ENCODE measurements around the gene BRDT.

The BRDT gene

GRCh38 chr1:91949356-91949699 lies at the start of gene BRDT:
TSS of gene BRDT (plus strand) at chr1:91949401. CDS start at chr1:91962755, 13,354 bp downstream.
- H3K27ac ChIP-seq (ENCODE audit: low read depth, low read length): no peak within 1 kb of the TSS
- no peaks in the 10 kb centered on the region for H3K4me1 ChIP-seq (ENCODE audit: control insufficient read depth in 1 of 2, insufficient read depth in 2 of 2, low read length in 2 of 2)
- H3K9me3 ChIP-seq (ENCODE audit: control insufficient read depth in 1 of 2, low read length in 2 of 2): no peaks in the 10 kb centered on the region
- no peaks in the 10 kb centered on the region for H3K36me3 ChIP-seq (ENCODE audit: control insufficient read depth in 1 of 2, insufficient read depth in 2 of 2, low read length in 2 of 2)
- H3K27me3 ChIP-seq (ENCODE audit: control insufficient read depth in 1 of 2, insufficient read depth in 2 of 2, low read length in 2 of 2): no peaks in the 10 kb centered on the region
- H3K4me3 ChIP-seq (ENCODE audit: low read depth in 1 of 2, low read length in 2 of 2): no peak within 1 kb of the TSS
- H3K9ac ChIP-seq (ENCODE audit: low read depth in 1 of 2, low read length in 2 of 2): no peak within 1 kb of the TSS

GRCh38 chr1:91900562-91900961 lies 48.6 kb upstream of the BRDT start:
- no peaks in the 10 kb centered on the region for H3K9me3 ChIP-seq (ENCODE audit: control insufficient read depth in 1 of 2, low read length in 2 of 2)
- no peaks in the 10 kb centered on the region for H3K27me3 ChIP-seq (ENCODE audit: control insufficient read depth in 1 of 2, insufficient read depth in 2 of 2, low read length in 2 of 2)
- H3K4me1 ChIP-seq (ENCODE audit: control insufficient read depth in 1 of 2, insufficient read depth in 2 of 2, low read length in 2 of 2): no peaks in the 10 kb centered on the region
- H3K27ac ChIP-seq (ENCODE audit: low read depth, low read length): no peak overlapping the region
- H3K4me3 ChIP-seq (ENCODE audit: low read depth in 1 of 2, low read length in 2 of 2): no peak overlapping the region
- H3K36me3 ChIP-seq (ENCODE audit: control insufficient read depth in 1 of 2, insufficient read depth in 2 of 2, low read length in 2 of 2): no peaks in the 10 kb centered on the region
- H3K9ac ChIP-seq (ENCODE audit: low read depth in 1 of 2, low read length in 2 of 2): no peak overlapping the region

- Histone ChIP-seq H3K9ac (ENCODE audit: low read depth in 1 of 2, low read length in 2 of 2) (no peak overlapping the region), H3K4me3 (ENCODE audit: low read depth in 1 of 2, low read length in 2 of 2) (no peak overlapping the region), H3K36me3 (ENCODE audit: control insufficient read depth in 1 of 2, insufficient read depth in 2 of 2, low read length in 2 of 2) (no peaks in the 10 kb centered on the region), H3K4me1 (ENCODE audit: control insufficient read depth in 1 of 2, insufficient read depth in 2 of 2, low read length in 2 of 2) (no peaks in the 10 kb centered on the region), H3K9me3 (ENCODE audit: control insufficient read depth in 1 of 2, low read length in 2 of 2) (no peaks in the 10 kb centered on the region), H3K27ac (ENCODE audit: low read depth, low read length) (no peak overlapping the region), H3K27me3 (ENCODE audit: control insufficient read depth in 1 of 2, insufficient read depth in 2 of 2, low read length in 2 of 2) (no peaks in the 10 kb centered on the region)
These were observed 48.0 kb upstream of the BRDT start for GRCh38 chr1:91901231-91901630.

GRCh38 chr1:91912266-91912665 lies 36.9 kb upstream of the BRDT start:
- H3K4me3 ChIP-seq (ENCODE audit: low read depth in 1 of 2, low read length in 2 of 2): no peak overlapping the region
- H3K9me3 ChIP-seq (ENCODE audit: control insufficient read depth in 1 of 2, low read length in 2 of 2): no peaks in the 10 kb centered on the region
- no peaks in the 10 kb centered on the region for H3K36me3 ChIP-seq (ENCODE audit: control insufficient read depth in 1 of 2, insufficient read depth in 2 of 2, low read length in 2 of 2)
- H3K27me3 ChIP-seq (ENCODE audit: control insufficient read depth in 1 of 2, insufficient read depth in 2 of 2, low read length in 2 of 2): no peaks in the 10 kb centered on the region
- no peak overlapping the region for H3K27ac ChIP-seq (ENCODE audit: low read depth, low read length)
- H3K4me1 ChIP-seq (ENCODE audit: control insufficient read depth in 1 of 2, insufficient read depth in 2 of 2, low read length in 2 of 2): no peaks in the 10 kb centered on the region
- no peak overlapping the region for H3K9ac ChIP-seq (ENCODE audit: low read depth in 1 of 2, low read length in 2 of 2)

- H3K27me3 ChIP-seq (ENCODE audit: control insufficient read depth in 1 of 2, insufficient read depth in 2 of 2, low read length in 2 of 2): no peaks in the 10 kb centered on the region
- no peak overlapping the region for H3K4me3 ChIP-seq (ENCODE audit: low read depth in 1 of 2, low read length in 2 of 2)
- H3K27ac ChIP-seq (ENCODE audit: low read depth, low read length): no peak overlapping the region
- H3K9ac ChIP-seq (ENCODE audit: low read depth in 1 of 2, low read length in 2 of 2): no peak overlapping the region
- no peaks in the 10 kb centered on the region for H3K9me3 ChIP-seq (ENCODE audit: control insufficient read depth in 1 of 2, low read length in 2 of 2)
- H3K36me3 ChIP-seq (ENCODE audit: control insufficient read depth in 1 of 2, insufficient read depth in 2 of 2, low read length in 2 of 2): no peaks in the 10 kb centered on the region
- no peaks in the 10 kb centered on the region for H3K4me1 ChIP-seq (ENCODE audit: control insufficient read depth in 1 of 2, insufficient read depth in 2 of 2, low read length in 2 of 2)
These were observed 36.2 kb upstream of the BRDT start for GRCh38 chr1:91913018-91913417.

GRCh38 chr1:91916046-91916445 lies 33.2 kb upstream of the BRDT start:
- no peaks in the 10 kb centered on the region for H3K9me3 ChIP-seq (ENCODE audit: control insufficient read depth in 1 of 2, low read length in 2 of 2)
- H3K9ac ChIP-seq (ENCODE audit: low read depth in 1 of 2, low read length in 2 of 2): no peak overlapping the region
- H3K36me3 ChIP-seq (ENCODE audit: control insufficient read depth in 1 of 2, insufficient read depth in 2 of 2, low read length in 2 of 2): no peaks in the 10 kb centered on the region
- H3K4me3 ChIP-seq (ENCODE audit: low read depth in 1 of 2, low read length in 2 of 2): no peak overlapping the region
- no peak overlapping the region for H3K27ac ChIP-seq (ENCODE audit: low read depth, low read length)
- no peaks in the 10 kb centered on the region for H3K4me1 ChIP-seq (ENCODE audit: control insufficient read depth in 1 of 2, insufficient read depth in 2 of 2, low read length in 2 of 2)
- no peaks in the 10 kb centered on the region for H3K27me3 ChIP-seq (ENCODE audit: control insufficient read depth in 1 of 2, insufficient read depth in 2 of 2, low read length in 2 of 2)

GRCh38 chr1:91916811-91917460 lies 32.3 kb upstream of the BRDT start:
- H3K4me1 ChIP-seq (ENCODE audit: control insufficient read depth in 1 of 2, insufficient read depth in 2 of 2, low read length in 2 of 2): no peaks in the 10 kb centered on the region
- H3K36me3 ChIP-seq (ENCODE audit: control insufficient read depth in 1 of 2, insufficient read depth in 2 of 2, low read length in 2 of 2): no peaks in the 10 kb centered on the region
- H3K27me3 ChIP-seq (ENCODE audit: control insufficient read depth in 1 of 2, insufficient read depth in 2 of 2, low read length in 2 of 2): no peaks in the 10 kb centered on the region
- H3K9ac ChIP-seq (ENCODE audit: low read depth in 1 of 2, low read length in 2 of 2): no peak overlapping the region
- no peak overlapping the region for H3K27ac ChIP-seq (ENCODE audit: low read depth, low read length)
- no peak overlapping the region for H3K4me3 ChIP-seq (ENCODE audit: low read depth in 1 of 2, low read length in 2 of 2)
- H3K9me3 ChIP-seq (ENCODE audit: control insufficient read depth in 1 of 2, low read length in 2 of 2): no peaks in the 10 kb centered on the region

- Histone ChIP-seq H3K27me3 (ENCODE audit: control insufficient read depth in 1 of 2, insufficient read depth in 2 of 2, low read length in 2 of 2) (no peaks in the 10 kb centered on the region), H3K36me3 (ENCODE audit: control insufficient read depth in 1 of 2, insufficient read depth in 2 of 2, low read length in 2 of 2) (no peaks in the 10 kb centered on the region), H3K4me1 (ENCODE audit: control insufficient read depth in 1 of 2, insufficient read depth in 2 of 2, low read length in 2 of 2) (no peaks in the 10 kb centered on the region), H3K9ac (ENCODE audit: low read depth in 1 of 2, low read length in 2 of 2) (no peak overlapping the region), H3K9me3 (ENCODE audit: control insufficient read depth in 1 of 2, low read length in 2 of 2) (no peaks in the 10 kb centered on the region), H3K4me3 (ENCODE audit: low read depth in 1 of 2, low read length in 2 of 2) (no peak overlapping the region), H3K27ac (ENCODE audit: low read depth, low read length) (no peak overlapping the region)
These were observed 29.2 kb upstream of the BRDT start for GRCh38 chr1:91919962-91920361.

GRCh38 chr1:91924146-91924545 lies 25.1 kb upstream of the BRDT start:
- no peaks in the 10 kb centered on the region for H3K27me3 ChIP-seq (ENCODE audit: control insufficient read depth in 1 of 2, insufficient read depth in 2 of 2, low read length in 2 of 2)
- H3K27ac ChIP-seq (ENCODE audit: low read depth, low read length): no peak overlapping the region
- no peaks in the 10 kb centered on the region for H3K9me3 ChIP-seq (ENCODE audit: control insufficient read depth in 1 of 2, low read length in 2 of 2)
- H3K4me3 ChIP-seq (ENCODE audit: low read depth in 1 of 2, low read length in 2 of 2): no peak overlapping the region
- no peaks in the 10 kb centered on the region for H3K4me1 ChIP-seq (ENCODE audit: control insufficient read depth in 1 of 2, insufficient read depth in 2 of 2, low read length in 2 of 2)
- no peaks in the 10 kb centered on the region for H3K36me3 ChIP-seq (ENCODE audit: control insufficient read depth in 1 of 2, insufficient read depth in 2 of 2, low read length in 2 of 2)
- no peak overlapping the region for H3K9ac ChIP-seq (ENCODE audit: low read depth in 1 of 2, low read length in 2 of 2)

- no peak overlapping the region for H3K9ac ChIP-seq (ENCODE audit: low read depth in 1 of 2, low read length in 2 of 2)
- no peaks in the 10 kb centered on the region for H3K9me3 ChIP-seq (ENCODE audit: control insufficient read depth in 1 of 2, low read length in 2 of 2)
- H3K4me3 ChIP-seq (ENCODE audit: low read depth in 1 of 2, low read length in 2 of 2): no peak overlapping the region
- H3K27me3 ChIP-seq (ENCODE audit: control insufficient read depth in 1 of 2, insufficient read depth in 2 of 2, low read length in 2 of 2): no peaks in the 10 kb centered on the region
- no peak overlapping the region for H3K27ac ChIP-seq (ENCODE audit: low read depth, low read length)
- no peaks in the 10 kb centered on the region for H3K4me1 ChIP-seq (ENCODE audit: control insufficient read depth in 1 of 2, insufficient read depth in 2 of 2, low read length in 2 of 2)
- H3K36me3 ChIP-seq (ENCODE audit: control insufficient read depth in 1 of 2, insufficient read depth in 2 of 2, low read length in 2 of 2): no peaks in the 10 kb centered on the region
These were observed 23.4 kb upstream of the BRDT start for GRCh38 chr1:91925644-91926435.
